ENCODE data around the gene ANLN.

DNA sequence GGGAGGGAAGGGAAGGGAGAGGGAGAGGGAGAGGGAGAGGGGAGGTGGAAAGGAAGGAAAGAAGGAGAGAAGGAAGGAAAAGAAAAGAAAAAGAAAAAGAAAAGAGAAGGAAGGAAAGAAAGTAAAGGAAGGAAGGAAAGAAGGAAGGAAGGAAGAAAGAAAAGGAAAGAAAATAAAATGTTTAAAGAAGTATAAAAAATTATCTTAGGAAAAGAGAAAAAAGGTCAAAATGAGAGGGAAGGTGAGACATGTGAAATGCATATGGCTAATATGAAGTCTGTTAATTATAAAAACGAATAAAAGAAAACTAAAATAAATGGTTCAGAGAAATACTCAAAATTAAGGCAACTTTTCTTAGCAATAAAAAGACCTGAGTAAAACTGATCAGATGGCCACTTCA lies 46.1 kb upstream of the ANLN start:
- TF ChIP-seq CTCF (IDR thresholded peaks at IDR 0.05) = no peak
- TF ChIP-seq POLR2A (IDR thresholded peaks at IDR 0.05) = no peak
